Lower lobe of right lung (tissue), 2 donors: ENCODE measurements around the gene SYT14. TPM values are rescaled to one million over a fixed set of nuclear protein-coding genes. Genes with fewer than 3 reads are reported as not detected.

Source experiments
- ATAC-seq, 2 donors: fragments of 200-7000 bp; cut with Tn5 transposase; one replicate each; pipeline ENCODE4 v1.9.1; 2020 to 2022; ENCODE audit warnings: mild to moderate bottlenecking in 2 of 2, moderate library complexity in 2 of 2
- DNase-seq: peaks from one replicate; pipeline ENCODE4 v3.0.0-alpha.2; 2020
- H3K27ac ChIP-seq: fragments of 200-600 bp; one replicate; pipeline ENCODE4 v1.8.0; 2022
- H3K27me3 ChIP-seq: fragments of 200-600 bp; one replicate; pipeline ENCODE4 v1.8.0; 2022; ENCODE audit warnings: low read depth
- H3K36me3 ChIP-seq: fragments of 200-600 bp; one replicate; pipeline ENCODE4 v1.8.0; 2022; ENCODE audit warnings: mild to moderate bottlenecking
- H3K4me1 ChIP-seq: fragments of 200-600 bp; one replicate; pipeline ENCODE4 v1.8.0; 2022
- H3K4me3 ChIP-seq: fragments of 200-600 bp; one replicate; pipeline ENCODE4 v1.8.0; 2022; ENCODE audit warnings: mild to moderate bottlenecking
- H3K9me3 ChIP-seq: fragments of 200-600 bp; one replicate; pipeline ENCODE4 v1.8.0; 2022
- intact Hi-C: fragments of 100-400 bp; cut with DNase I; formaldehyde crosslinking; loops from one replicate; pipeline ENCODE4 v1.11.0; 2022
- total RNA-seq: library from RNA; stranded (reverse); fragmentation: NEBNext Ultra II Directional; extraction: Animal tissue kit (Norgen Biotek cat#: 25700); gene quantifications from one replicate; pipeline ENCODE4 v1.2.1, GENCODE V29; 2021
- TF ChIP-seq, protein P1 (sequence below): fragments of 200-600 bp; IDR thresholded peaks from one replicate; pipeline ENCODE4 v1.8.0; 2022; ENCODE audit warnings: antibody characterized with exemption, mild to moderate bottlenecking
- donor health status: DM: no; HTN: yes; CAD: no; lungs with severe emphysema.

SYT14 gene
- total RNA-seq, 1 donor from 2014 or later: not detected

DNA sequence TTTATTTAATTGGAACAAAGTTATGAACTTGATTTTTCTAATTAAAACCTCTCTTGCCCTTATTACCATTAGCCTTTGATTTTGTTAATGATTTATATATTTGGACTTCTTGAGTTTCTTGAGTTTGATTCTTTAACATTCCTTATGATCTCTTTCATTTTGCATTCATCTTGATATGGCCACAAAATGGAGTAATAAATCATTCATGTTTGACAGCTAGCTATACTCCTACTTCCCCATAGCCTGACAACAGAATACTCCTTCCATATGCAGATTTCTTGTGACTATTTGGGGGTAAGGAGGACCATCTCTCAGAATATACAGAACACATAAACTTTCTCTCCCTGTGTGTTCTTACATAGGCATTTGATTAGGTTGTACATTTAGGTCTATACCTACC, 119.6 kb downstream of the SYT14 start:
- DNase-seq (no peak), ATAC-seq (no peak)
- intact Hi-C loops: no loop called here
- TF ChIP-seq, protein P1, sequence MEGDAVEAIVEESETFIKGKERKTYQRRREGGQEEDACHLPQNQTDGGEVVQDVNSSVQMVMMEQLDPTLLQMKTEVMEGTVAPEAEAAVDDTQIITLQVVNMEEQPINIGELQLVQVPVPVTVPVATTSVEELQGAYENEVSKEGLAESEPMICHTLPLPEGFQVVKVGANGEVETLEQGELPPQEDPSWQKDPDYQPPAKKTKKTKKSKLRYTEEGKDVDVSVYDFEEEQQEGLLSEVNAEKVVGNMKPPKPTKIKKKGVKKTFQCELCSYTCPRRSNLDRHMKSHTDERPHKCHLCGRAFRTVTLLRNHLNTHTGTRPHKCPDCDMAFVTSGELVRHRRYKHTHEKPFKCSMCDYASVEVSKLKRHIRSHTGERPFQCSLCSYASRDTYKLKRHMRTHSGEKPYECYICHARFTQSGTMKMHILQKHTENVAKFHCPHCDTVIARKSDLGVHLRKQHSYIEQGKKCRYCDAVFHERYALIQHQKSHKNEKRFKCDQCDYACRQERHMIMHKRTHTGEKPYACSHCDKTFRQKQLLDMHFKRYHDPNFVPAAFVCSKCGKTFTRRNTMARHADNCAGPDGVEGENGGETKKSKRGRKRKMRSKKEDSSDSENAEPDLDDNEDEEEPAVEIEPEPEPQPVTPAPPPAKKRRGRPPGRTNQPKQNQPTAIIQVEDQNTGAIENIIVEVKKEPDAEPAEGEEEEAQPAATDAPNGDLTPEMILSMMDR: no peak
- no peaks in the 10 kb centered on the region for H3K27me3 ChIP-seq
- H3K4me3 ChIP-seq: no peak overlapping the region
- no peaks in the 10 kb centered on the region for H3K36me3 ChIP-seq
- no peak overlapping the region for H3K27ac ChIP-seq
- no peaks in the 10 kb centered on the region for H3K4me1 ChIP-seq
- no peaks in the 10 kb centered on the region for H3K9me3 ChIP-seq

DNA sequence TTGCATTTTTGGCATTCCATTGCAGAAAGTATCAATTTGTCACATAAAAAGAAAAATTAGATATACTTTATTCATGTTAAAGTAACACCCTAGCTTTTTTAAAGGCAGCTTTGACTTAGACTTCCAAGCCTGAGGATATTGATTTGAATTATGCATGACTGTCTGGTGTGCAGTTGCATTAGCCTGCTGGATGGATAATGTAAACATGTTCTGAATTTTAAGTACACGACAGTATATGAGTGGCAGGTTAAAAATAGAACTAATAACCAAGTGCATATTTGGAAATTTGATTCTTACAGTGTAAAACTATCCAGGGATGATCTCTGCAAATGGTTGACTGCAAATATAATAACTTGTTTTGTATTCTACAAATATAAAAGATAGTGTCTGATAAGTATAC, 124.0 kb downstream of the SYT14 start:
- Histone ChIP-seq H3K4me1 (no peaks in the 10 kb centered on the region), H3K9me3 (no peaks in the 10 kb centered on the region), H3K27ac (no peak overlapping the region), H3K27me3 (no peaks in the 10 kb centered on the region), H3K36me3 (no peaks in the 10 kb centered on the region), H3K4me3 (no peak overlapping the region)
- intact Hi-C loops: no loop called here
- ATAC-seq: no peak
- TF ChIP-seq, protein P1: no peak
- DNase-seq: no peak

DNA sequence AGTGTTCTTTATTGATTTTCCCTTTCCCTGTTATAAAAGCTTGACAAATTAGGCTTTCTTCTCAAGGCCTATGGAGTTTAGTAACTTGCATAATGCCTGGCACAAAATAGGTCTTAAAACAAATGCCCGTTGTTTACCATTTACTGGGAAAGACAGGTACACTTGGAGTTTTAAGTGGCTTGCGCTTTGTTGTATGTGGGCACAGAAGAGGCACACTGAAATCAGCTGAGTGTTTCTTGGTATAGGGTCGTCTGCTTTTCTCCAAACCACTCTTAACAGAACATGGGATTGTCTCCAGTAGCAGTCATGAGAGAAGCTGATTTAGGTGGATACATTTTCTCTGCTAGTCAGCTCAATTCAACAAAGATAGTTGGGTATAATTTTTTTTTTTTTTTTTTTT, 132.5 kb downstream of the SYT14 start:
- Histone ChIP-seq H3K4me1 (no peaks in the 10 kb centered on the region), H3K27ac (no peak overlapping the region), H3K27me3 (no peaks in the 10 kb centered on the region), H3K4me3 (no peak overlapping the region), H3K9me3 (no peaks in the 10 kb centered on the region), H3K36me3 (no peaks in the 10 kb centered on the region)
- intact Hi-C loops: no loop called here
- ATAC-seq: no peak
- no peak for DNase-seq
- TF ChIP-seq, protein P1: no peak

DNA sequence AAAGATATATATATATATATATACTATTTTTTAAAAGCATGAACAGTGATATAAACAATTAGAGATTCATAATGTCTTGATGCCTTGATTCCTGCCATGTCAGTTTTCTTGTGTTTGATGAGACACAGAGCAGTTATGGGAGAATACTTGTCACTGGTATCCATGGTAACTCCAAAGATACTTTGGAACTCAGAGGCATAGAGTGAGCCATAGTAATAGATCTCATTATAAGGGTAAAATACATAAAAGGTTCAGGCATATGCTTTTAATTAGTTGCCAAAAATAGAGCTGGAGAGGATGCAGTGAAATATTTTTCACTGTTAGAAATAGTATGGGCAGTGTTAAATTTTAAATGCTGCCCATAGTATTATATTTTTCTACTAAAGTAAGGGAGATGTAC, 134.1 kb downstream of the SYT14 start:
- intact Hi-C loops: no loop called here
- no peak for DNase-seq
- TF ChIP-seq, protein P1: no peak

DNA sequence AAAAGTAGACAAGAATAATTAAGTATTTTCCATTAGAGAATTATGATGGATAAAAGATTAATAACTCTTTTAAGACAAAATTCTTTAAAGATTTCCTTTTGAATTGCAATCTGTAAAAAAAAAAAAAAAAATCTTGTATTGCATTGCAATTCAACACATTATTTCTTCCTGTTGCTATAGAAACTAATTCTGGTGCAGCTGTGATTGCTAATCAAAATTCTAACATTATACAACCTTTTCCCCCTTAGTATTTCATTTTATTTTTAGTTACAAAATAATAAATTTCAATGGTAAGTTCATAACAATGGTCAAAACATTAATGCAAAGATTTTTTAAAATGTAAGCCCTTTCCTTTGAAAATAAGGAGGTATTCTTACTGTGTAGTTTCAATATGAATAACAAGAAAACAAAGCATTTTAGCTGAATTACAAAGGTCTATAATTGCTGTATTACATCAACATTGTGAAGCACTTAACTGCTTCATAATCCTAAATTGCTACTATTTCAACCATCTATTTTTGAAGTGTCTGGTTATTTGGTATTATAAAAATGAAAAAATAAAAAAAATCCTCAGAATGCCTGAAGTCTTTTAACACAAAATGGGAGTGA, 135.0 kb downstream of the SYT14 start:
- Histone ChIP-seq H3K4me1 (no peaks in the 10 kb centered on the region), H3K4me3 (no peak overlapping the region), H3K27ac (no peak overlapping the region), H3K36me3 (no peaks in the 10 kb centered on the region), H3K9me3 (no peaks in the 10 kb centered on the region), H3K27me3 (no peaks in the 10 kb centered on the region)
- ATAC-seq: no peak
- DNase-seq: no peak
- intact Hi-C loops: no loop called here
- TF ChIP-seq, protein P1: no peak

More for the DNA sequence above, 134.1 kb downstream of the SYT14 start:
- H3K36me3 ChIP-seq: no peaks in the 10 kb centered on the region
- H3K4me3 ChIP-seq: no peak overlapping the region
- no peak overlapping the region for H3K27ac ChIP-seq
- no peak for ATAC-seq
- no peaks in the 10 kb centered on the region for H3K9me3 ChIP-seq
- H3K27me3 ChIP-seq: no peaks in the 10 kb centered on the region
- no peaks in the 10 kb centered on the region for H3K4me1 ChIP-seq
